ENCODE results near the gene SUPT3H. TPM values are rescaled to one million over a fixed set of nuclear protein-coding genes. Genes with fewer than 3 reads are reported as not detected.
A peak's percentile ranks its signal among the peaks of the same experiment; 100 is the strongest.
"Not testable (repeated sequence)": the region's sequence is repeated elsewhere in the genome, so short reads cannot be mapped to it uniquely, and the experiment has no call there.

SUPT3H gene
- total and polyA plus RNA-seq, 2 of the 13 experiments (the other 11 are each of a cell fraction or from before 2014, with no cell fraction given), result 11.9 to 36.1 TPM

DNA sequence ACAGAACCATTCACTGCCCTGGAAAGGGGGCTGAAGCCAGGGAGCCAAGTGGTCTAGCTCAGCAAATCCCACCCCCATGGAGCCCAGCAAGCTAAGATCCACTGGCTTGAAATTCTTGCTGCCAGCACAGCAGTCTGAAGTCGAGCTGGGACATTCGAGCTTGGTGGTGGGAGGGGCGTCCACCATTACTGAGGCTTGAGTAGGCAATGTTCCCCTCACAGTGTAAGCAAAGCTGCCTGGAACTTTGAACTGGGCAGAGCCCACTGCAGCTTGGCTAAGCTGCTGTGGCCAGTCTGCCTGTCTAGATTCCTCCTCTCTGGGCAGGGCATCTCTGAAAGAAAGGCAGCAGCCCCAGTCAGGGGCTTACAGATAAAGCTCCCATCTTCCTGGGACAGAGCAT lies 498.7 kb downstream of the SUPT3H start (continued):
- TF ChIP-seq FOXA3 (CRISPR knock-in tag; IDR thresholded peaks at IDR 0.05) (0 out of 2 replicates have a peak, but pooled peaks have one; percentile 20), PITX1 (CRISPR knock-in tag; IDR thresholded peaks at IDR 0.05) (peak; percentile 46; the same call in 1 of the 2 replicates), ZMYM2 (CRISPR knock-in tag; IDR thresholded peaks at IDR 0.05) (peak; percentile 20; the same call in 1 of the 2 replicates), HNRNPL (IDR thresholded peaks at IDR 0.05; ENCODE audit: low read depth, low read length) (0 out of 2 replicates have a peak, but pooled peaks have one; percentile 48), MEIS2 (CRISPR knock-in tag; IDR thresholded peaks at IDR 0.05) (0 out of 2 replicates have a peak, but pooled peaks have one; percentile 11), GATAD2A (CRISPR knock-in tag; IDR thresholded peaks at IDR 0.05) (peak; percentile 46; the same call in 1 of the 2 replicates), FOXA1 (CRISPR knock-in tag; IDR thresholded peaks at IDR 0.05) (0 out of 2 replicates have a peak, but pooled peaks have one; percentile 36), MTA1 (CRISPR knock-in tag; IDR thresholded peaks at IDR 0.05; ENCODE audit: borderline replicate concordance) (peak; percentile 33; the same call in 1 of the 2 replicates)
- not testable (repeated sequence) for TF ChIP-seq FOXA1 (IDR thresholded peaks at IDR 0.05)
- TF ChIP-seq, protein P1, sequence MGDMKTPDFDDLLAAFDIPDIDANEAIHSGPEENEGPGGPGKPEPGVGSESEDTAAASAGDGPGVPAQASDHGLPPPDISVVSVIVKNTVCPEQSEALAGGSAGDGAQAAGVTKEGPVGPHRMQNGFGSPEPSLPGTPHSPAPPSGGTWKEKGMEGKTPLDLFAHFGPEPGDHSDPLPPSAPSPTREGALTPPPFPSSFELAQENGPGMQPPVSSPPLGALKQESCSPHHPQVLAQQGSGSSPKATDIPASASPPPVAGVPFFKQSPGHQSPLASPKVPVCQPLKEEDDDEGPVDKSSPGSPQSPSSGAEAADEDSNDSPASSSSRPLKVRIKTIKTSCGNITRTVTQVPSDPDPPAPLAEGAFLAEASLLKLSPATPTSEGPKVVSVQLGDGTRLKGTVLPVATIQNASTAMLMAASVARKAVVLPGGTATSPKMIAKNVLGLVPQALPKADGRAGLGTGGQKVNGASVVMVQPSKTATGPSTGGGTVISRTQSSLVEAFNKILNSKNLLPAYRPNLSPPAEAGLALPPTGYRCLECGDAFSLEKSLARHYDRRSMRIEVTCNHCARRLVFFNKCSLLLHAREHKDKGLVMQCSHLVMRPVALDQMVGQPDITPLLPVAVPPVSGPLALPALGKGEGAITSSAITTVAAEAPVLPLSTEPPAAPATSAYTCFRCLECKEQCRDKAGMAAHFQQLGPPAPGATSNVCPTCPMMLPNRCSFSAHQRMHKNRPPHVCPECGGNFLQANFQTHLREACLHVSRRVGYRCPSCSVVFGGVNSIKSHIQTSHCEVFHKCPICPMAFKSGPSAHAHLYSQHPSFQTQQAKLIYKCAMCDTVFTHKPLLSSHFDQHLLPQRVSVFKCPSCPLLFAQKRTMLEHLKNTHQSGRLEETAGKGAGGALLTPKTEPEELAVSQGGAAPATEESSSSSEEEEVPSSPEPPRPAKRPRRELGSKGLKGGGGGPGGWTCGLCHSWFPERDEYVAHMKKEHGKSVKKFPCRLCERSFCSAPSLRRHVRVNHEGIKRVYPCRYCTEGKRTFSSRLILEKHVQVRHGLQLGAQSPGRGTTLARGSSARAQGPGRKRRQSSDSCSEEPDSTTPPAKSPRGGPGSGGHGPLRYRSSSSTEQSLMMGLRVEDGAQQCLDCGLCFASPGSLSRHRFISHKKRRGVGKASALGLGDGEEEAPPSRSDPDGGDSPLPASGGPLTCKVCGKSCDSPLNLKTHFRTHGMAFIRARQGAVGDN (CRISPR knock-in tag; IDR thresholded peaks at IDR 0.05), result peak; percentile 63

DNA sequence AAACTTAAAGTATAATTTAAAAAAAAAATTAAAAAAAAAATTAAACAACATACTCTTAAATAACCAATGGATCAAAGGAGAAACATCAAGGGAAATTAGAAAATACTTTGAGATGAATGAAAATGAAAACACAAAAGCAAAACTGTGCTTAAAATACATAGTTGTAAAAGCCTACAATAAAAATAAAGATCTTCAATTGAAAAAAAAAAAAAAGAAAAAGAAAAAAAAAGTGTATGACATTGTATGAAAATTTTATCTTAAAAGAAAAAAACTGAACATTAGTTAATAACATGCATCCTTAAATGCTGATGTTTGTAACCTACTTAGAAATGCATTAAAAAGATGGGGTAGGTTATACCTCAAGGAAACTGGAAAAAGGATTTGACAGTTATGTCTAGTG lies 501.1 kb downstream of the SUPT3H start:
- intact Hi-C loops (cut with micrococcal nuclease; ENCODE audit: unreplicated experiment), result loop anchor here (10.0 kb wide), 1 partner anchor 498 kb away; the partner anchor contains the start of gene SUPT3H
- H3K4me1 ChIP-seq (ENCODE audit: insufficient read depth, low read length), result peaks cover 17% of the 10 kb centered on the region
- FAIRE-seq; DNase-seq (ENCODE audit: low spot score); H3K79me2 ChIP-seq (ENCODE audit: insufficient read depth, low read length); H3K4me2 ChIP-seq (ENCODE audit: low read depth, low read length); H3K27ac ChIP-seq (ENCODE audit: extremely low read length, insufficient read depth, low read length); H4K20me1 ChIP-seq (ENCODE audit: insufficient read depth, low read length); H3K4me3 ChIP-seq (replicated peaks in 1 of 3; ENCODE audit: insufficient read depth in 1 of 3, low read depth in 2 of 3, low read length in 3 of 3); POLR2A ChIA-PET; CTCF ChIA-PET (ENCODE audit: low intra/inter-chr PET ratio, low total read pairs); H3K9ac ChIP-seq (ENCODE audit: insufficient read depth, low read depth, low read length); H2AFZ ChIP-seq (ENCODE audit: low read length); H3K27me3 ChIP-seq (ENCODE audit: control insufficient read depth in 1 of 2, insufficient read depth in 2 of 2, low read length in 2 of 2); BruUV-seq (replicated peaks); H3K9me3 ChIP-seq (ENCODE audit: low read length); ATAC-seq; in situ Hi-C loops (cut with HindIII; ENCODE audit: extremely low pct_ligation_motif_present, low pct_unique_long_range_greater_than_20kb); H3K36me3 ChIP-seq (replicated peaks in 1 of 2; ENCODE audit: control insufficient read depth in 1 of 2, insufficient read depth in 2 of 2, low read length in 2 of 2): not testable (repeated sequence)
- TF ChIP-seq, protein P2, sequence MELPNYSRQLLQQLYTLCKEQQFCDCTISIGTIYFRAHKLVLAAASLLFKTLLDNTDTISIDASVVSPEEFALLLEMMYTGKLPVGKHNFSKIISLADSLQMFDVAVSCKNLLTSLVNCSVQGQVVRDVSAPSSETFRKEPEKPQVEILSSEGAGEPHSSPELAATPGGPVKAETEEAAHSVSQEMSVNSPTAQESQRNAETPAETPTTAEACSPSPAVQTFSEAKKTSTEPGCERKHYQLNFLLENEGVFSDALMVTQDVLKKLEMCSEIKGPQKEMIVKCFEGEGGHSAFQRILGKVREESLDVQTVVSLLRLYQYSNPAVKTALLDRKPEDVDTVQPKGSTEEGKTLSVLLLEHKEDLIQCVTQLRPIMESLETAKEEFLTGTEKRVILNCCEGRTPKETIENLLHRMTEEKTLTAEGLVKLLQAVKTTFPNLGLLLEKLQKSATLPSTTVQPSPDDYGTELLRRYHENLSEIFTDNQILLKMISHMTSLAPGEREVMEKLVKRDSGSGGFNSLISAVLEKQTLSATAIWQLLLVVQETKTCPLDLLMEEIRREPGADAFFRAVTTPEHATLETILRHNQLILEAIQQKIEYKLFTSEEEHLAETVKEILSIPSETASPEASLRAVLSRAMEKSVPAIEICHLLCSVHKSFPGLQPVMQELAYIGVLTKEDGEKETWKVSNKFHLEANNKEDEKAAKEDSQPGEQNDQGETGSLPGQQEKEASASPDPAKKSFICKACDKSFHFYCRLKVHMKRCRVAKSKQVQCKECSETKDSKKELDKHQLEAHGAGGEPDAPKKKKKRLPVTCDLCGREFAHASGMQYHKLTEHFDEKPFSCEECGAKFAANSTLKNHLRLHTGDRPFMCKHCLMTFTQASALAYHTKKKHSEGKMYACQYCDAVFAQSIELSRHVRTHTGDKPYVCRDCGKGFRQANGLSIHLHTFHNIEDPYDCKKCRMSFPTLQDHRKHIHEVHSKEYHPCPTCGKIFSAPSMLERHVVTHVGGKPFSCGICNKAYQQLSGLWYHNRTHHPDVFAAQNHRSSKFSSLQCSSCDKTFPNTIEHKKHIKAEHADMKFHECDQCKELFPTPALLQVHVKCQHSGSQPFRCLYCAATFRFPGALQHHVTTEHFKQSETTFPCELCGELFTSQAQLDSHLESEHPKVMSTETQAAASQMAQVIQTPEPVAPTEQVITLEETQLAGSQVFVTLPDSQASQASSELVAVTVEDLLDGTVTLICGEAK (IDR thresholded peaks at IDR 0.05), result peak; percentile 46
- TF ChIP-seq, protein P2 (CRISPR knock-in tag; IDR thresholded peaks at IDR 0.05), result not testable (repeated sequence)

All from HepG2 (cell line).